GM19035 (cell line): ENCODE results near the gene PARD3.
A peak's percentile ranks its signal among the peaks of the same experiment; 100 is the strongest.
"Not testable (repeated sequence)": the region's sequence is repeated elsewhere in the genome, so short reads cannot be mapped to it uniquely, and the experiment has no call there.

Experiments used
- ATAC-seq: cut with Tn5 transposase; IDR thresholded peaks from one replicate; pipeline ENCODE4 v1.9.1; 2021; ENCODE audit not compliant: unreplicated experiment

Gene PARD3

GRCh38 chr10:34654211-34654610, 160.9 kb downstream of the PARD3 start:
- no peak for ATAC-seq

- ATAC-seq: no peak
Measured at GRCh38 chr10:34653530-34653929, 161.6 kb downstream of the PARD3 start.

- no peak for ATAC-seq
Measured at GRCh38 chr10:34651416-34652195, 163.5 kb downstream of the PARD3 start.

GRCh38 chr10:34650156-34650555, 164.9 kb downstream of the PARD3 start:
- ATAC-seq: no peak

- no peak for ATAC-seq
Measured at GRCh38 chr10:34649385-34649784, 165.7 kb downstream of the PARD3 start.

GRCh38 chr10:34648919-34649318, 166.2 kb downstream of the PARD3 start:
- no peak for ATAC-seq

- ATAC-seq: no peak
Measured at GRCh38 chr10:34647875-34648865, 166.9 kb downstream of the PARD3 start.

GRCh38 chr10:34647160-34647559, 167.9 kb downstream of the PARD3 start:
- ATAC-seq: no peak

- ATAC-seq: no peak
Measured at GRCh38 chr10:34646331-34646730, 168.8 kb downstream of the PARD3 start.

GRCh38 chr10:34644815-34645214, 170.3 kb downstream of the PARD3 start:
- ATAC-seq: not testable (repeated sequence)

- no peak for ATAC-seq
Measured at GRCh38 chr10:34644224-34644623, 170.9 kb downstream of the PARD3 start.

- no peak for ATAC-seq
Measured at GRCh38 chr10:34643620-34644019, 171.5 kb downstream of the PARD3 start.

GRCh38 chr10:34641913-34642558, 173.1 kb downstream of the PARD3 start:
- ATAC-seq: no peak

- ATAC-seq: no peak
Measured at GRCh38 chr10:34641147-34641912, 173.8 kb downstream of the PARD3 start.

- ATAC-seq: peak; percentile 47
Measured at GRCh38 chr10:34638406-34639054, 176.6 kb downstream of the PARD3 start.

GRCh38 chr10:34637418-34637911, 177.6 kb downstream of the PARD3 start:
- ATAC-seq: peak; percentile 77

- ATAC-seq: no peak
Measured at GRCh38 chr10:34635111-34635510, 180.0 kb downstream of the PARD3 start.

- no peak for ATAC-seq
Measured at GRCh38 chr10:34633374-34633773, 181.7 kb downstream of the PARD3 start.

- ATAC-seq: no peak
Measured at GRCh38 chr10:34629084-34629483, 186.0 kb downstream of the PARD3 start.
